ENCODE measurements around the gene METTL16.
A peak's percentile ranks its signal among the peaks of the same experiment; 100 is the strongest.

METTL16 gene

DNA sequence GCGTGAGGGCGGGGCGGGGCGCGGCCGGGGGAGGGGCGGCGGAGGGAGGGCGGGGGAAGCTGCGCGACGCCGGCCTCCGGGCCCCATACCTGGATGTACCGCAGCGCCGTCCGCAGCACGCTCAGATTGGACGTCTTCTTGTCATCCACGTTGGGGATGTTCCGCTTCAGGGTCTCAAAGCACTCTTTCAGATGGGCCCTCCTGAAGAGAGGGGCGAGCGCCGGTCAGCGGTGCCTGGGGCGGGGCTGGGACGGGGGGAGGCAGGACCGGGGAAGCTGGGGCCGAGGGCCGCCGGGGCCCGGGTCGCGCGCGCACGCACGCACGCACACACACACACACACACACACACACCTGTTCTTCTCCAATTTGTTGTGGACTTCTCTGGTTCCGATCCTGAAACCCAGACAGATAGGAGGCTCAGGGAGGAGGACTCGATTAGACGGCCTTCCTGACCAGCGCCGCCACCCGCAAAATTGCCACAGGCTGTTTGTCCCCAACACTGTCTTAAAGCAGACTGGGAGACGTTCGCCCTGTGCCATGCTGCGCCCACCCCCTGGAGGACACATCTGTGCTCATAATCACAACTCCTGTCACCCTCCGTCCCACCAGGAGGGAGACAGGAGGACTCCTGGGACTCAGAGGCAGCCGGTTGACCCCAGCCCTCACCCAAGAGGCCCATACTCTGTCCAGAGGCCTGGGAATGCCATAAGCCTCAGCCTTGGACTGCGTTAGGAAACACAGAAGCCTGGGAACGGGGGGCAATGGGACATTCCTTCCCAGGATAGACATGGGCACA lies 117.5 kb downstream of the METTL16 start:
- DNase-seq: no peak

- DNase-seq: peak; percentile 92
Measured at GRCh38 chr17:2393174-2393953, 118.3 kb downstream of the METTL16 start.

DNA sequence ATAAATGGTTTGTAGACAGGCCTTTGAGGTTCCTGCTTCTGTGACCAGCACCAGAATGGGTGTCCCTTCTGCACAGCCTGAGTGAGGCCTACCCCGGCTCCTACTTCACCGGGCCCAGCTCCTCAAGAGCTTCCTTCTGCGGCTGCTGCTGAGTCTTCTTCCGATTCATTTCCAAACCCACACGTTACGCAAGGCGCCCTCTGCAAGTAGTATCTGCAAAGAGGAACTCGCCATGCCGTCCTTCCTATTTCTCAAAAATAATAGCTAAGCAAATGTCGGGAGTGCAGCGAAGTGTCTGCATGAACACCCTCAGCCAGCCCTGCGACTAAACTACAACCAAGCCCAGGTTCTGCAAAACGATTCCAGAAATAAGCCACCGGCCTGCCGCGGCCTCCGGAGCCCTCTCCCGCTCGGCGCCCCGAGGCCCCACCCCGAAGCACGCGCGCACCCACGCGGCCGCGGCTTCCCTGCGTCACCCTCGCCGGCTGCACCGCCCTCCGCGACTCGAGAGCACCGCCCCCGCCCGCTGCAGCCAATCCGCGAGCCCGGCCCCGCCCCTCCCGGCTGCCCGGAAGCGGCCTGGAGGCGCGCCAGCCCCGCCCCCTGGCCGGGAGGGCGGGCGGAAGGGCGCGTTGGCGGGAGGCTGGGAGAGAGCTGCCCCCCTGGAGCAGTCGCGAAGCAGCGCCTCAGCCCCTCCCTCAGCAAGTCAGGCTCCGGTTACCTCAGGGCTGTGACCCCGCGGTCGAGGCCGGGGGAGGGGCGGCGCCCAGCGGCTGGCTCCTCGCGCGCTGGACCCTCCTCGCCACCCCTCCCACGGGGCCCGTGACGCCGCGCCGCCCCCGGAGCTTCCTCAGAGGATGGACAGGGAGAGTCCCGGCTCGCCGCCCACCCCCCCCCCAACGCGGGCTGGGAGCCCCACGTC lies 119.2 kb downstream of the METTL16 start:
- DNase-seq: peak; percentile 96

- no peak for DNase-seq
Measured at GRCh38 chr17:2391597-2392251, 120.0 kb downstream of the METTL16 start.

DNA sequence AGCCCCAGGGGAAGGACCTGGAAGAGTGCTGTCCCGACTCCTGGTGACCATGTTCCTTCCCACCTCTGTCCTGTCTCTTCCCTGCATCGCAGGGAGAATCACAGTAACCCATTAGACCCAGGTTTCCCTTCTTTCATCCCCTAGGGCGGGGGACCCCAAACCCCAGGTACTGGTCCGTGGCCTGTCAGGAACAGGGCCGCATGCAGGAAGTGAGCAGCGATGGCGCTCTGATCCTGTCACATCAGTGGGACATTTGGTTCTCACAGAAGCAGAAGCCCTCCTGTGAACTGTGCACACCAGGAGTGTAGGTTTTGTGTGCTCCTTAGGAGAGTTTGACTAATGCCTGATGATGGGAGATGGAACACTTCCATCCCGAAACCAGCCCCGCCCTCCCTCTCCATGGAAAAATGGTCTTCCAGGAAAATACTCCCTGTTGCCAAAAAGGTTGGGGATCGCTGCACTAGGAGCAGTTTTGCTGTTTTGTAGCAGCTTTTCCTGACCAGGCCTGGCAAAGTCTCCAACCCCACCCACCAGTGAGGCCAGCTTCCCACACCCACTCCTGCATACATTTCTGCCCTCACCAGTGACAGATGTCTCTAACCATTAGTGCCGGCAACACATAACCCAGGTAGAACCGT lies 121.4 kb downstream of the METTL16 start:
- no peak for DNase-seq

DNA sequence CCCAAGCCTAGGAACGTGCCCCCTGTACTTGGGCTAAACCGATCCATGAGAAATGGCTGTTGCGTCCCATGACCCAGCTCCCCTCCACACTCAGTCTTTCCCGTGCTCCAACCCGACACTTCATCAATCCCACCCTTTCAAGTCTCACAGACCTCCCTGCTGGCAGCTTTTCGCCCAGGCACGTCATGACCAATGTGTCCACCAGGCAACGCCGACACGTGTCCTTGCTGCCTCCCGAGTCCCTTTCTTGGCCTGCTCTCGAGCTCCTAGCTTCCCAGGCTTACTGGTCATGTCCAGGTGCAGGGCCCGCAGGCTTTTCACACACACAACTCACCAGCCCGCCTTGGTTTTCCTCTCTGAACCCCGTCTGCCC lies 123.0 kb downstream of the METTL16 start:
- DNase-seq: no peak

- no peak for DNase-seq
Measured at GRCh38 chr17:2388020-2388682, 123.5 kb downstream of the METTL16 start.

DNA sequence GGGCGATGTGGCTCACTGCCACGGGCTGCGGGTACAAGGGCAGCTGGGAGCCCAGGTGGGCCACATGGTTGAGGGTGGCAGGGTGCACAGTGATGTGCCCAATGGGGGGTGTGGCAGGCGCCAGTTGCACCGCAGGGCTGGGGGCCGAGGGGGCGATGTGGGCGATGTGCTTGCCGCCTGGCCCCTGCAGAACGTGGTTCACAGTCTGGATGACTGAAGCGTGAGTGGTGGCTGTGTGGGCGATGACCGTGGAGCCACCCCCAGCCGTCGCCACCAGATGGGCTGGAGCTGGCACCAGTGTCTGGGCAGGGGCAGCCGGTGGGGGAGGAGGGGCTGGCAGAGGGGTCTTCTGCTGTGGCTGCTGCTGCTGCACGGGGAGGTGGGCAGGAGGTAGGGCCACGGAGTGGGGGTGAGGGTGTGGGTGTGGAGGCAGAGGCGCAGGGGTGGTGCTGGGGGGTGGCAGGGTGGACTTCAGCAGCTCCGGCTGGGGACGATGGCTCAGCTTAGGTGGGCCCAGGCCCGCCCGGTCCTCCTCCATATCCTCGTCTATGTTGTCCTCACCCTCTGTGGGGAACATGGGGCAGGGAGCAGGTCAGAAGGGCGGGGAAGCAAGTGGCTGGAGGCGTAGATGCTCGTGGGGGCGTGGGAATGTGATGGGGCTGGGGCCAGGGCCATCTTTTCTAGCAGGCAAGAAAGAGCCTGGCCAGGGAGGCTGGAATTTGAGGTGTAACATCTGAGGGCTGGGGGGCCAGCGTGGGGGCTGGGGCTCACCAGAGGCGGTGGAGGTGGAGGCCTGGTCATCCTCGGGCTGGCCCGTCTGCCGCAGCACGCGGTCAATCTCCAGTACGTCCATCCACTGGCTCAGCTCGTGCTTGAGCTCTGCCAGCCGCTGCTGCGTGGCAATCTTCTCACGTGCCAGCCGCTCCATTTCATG lies 124.3 kb downstream of the METTL16 start:
- DNase-seq: no peak

- DNase-seq: no peak
Measured at GRCh38 chr17:2386400-2387085, 125.1 kb downstream of the METTL16 start.

- DNase-seq: no peak
Measured at GRCh38 chr17:2385240-2386210, 126.2 kb downstream of the METTL16 start.

- DNase-seq: no peak
Measured at GRCh38 chr17:2384439-2385127, 127.1 kb downstream of the METTL16 start.

DNA sequence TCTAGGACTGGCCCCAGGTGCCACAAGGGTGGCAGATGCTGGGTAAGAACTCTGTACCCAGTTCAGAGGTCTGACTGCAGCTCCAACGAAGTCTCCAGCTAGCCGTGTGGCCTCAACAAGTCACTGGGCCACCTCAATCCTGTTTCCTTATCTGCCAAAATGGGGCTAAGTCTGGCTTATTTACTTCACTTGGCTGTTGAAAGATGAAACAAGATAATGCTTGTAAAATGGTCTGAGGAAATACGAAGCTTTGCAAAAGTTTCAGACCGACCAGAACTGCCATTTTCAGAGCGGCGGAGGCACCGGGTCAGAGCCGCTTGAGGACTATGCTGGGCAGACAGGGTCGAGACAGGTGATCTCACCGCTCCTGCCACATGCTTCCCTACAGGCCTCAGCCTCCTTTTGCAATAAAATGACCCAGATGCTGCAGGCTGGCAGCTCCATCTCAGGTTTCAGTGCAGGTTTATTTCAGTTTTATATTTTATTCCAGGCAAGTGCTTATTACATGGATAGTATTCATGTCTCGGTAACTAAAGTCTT lies 128.0 kb downstream of the METTL16 start:
- DNase-seq: peak; percentile 18

DNA sequence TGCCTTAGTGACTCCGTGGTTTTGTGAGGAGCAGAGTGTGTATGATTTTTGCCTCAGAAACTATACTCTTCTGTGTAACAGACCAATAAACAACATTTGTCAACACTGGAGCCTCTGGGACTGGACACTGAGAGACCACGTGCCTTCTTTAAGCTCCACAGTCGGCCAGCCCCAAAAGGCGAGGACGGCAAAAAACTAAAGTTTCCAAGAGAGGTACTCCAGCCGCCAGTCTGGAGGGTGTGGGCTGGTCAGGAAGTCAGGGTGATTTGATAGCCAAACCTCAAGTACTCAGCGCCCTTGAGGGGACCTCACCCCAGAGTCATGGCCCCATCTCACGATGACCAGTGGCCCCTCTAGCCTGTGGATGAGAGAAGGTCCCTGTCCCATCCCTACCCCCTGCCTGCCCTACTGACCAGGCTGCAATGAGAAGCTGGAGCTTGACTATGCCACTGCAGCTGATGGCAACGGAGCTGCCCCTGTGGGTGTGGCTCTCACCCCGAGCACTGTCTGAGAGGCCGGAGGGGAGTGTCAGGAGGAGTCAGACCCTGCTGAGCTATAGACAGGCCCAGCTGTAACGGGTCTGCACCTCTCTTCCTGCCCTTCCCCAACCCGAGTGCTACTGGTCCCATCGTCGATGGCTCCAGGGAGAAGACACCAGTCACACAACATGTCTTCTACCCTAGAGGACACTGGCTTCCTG lies 130.6 kb downstream of the METTL16 start:
- DNase-seq: no peak

DNA sequence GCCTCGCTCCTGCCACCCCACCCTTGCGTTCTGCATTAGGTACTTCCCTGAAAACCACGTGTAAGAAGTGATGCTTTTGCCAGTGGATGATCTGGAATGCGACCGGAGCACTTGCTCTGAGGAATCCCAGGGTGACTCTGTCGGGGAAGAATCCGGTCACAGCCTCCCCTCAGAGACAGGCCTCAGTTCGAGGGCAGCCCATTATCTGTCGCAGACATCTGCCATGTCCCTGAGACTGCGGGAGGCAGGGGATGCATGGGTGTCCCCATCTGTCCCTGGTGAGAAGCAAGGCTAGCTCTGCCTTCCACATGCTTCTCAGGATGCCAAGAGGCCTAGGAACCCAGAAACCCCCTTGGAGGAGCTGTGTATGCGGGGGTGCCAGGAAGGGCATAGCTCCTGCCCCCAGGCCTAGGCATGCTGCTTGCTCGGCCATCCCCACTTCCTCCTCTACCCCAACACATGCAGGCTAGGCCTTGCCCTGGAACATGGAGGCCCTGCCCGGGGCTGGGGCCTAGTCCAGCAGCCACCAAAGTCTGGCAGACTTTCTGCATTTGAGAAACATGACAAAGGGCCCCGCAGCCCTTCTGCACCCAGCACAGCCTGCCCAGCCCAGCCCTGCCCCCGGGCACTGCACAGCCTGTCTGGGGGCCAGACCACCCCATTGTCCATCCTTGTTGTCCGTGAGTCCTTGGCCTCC lies 131.3 kb downstream of the METTL16 start:
- DNase-seq: no peak

DNA sequence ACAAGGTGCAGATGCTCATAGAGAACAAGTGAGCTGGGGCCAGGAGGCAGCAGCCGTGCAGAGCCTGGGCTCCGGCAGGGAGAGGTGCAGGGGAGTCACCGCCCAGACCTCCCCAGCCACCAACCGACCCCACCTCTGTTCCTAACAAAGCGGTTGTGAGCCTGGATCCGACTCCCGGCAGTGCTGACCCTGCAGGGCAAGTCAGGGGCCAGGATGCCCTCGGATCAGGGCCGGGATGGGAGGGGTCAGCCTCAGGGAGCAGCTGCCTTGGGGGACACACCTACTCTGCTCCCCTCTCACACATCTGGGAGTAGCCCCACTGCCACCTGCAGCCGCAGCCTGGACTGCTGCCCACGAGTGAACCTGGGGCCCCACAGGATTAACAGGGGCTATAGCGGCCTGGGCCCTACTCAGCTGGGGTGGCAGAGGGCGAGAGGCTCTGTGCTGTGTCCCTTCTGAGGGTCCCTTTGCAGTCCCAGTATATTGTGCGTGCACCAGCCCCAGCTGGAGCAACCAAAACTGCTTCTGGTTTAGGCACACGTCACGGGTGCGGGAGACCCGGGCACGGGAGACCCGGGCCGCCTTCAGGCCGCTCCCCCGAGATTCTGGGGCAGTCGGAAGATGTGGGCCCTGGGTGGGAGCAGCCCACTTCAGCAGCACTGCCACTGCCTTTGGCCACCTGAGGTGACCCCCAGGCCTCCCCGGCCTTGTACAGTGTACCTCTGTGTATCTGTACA lies 132.0 kb downstream of the METTL16 start:
- DNase-seq: no peak

DNA sequence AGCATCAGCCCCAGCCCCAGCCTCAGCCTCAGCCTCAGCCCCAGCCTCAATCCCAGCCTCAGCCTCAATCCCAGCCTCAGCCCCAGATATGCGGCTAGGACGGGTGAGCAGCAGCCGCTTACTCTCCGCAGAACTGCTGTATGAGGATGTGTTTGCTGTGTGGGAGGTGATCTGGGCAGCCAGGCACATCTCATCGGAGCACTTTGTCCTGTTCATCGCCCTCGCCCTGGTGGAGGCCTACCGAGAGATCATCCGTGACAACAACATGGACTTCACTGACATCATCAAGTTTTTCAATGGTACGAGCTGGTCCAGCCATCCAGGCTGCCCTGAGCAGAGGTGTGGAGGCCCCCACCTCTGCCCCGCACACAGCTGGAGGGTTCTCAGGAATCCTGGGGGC lies 132.8 kb downstream of the METTL16 start:
- DNase-seq: no peak

Data from OCI-M1 (cell line).